Measurements from ENCODE around the gene CTDNEP1.

GRCh38 chr17:7241090-7241733 is 10.3 kb downstream of the CTDNEP1 start:
- TF ChIP-seq FOXA1 (IDR thresholded peaks at IDR 0.05) (no peak), HDGF (IDR thresholded peaks at IDR 0.05; ENCODE audit: borderline replicate concordance) (no peak), TARDBP (IDR thresholded peaks at IDR 0.05) (no peak), SP1 (IDR thresholded peaks at IDR 0.05) (no peak), FOXK2 (IDR thresholded peaks at IDR 0.05) (no peak), SUZ12 (IDR thresholded peaks at IDR 0.05) (no peak)

Measured in HEK293T (cell line).